Measurements from ENCODE around the gene NKX2-3.

The NKX2-3 gene

GRCh38 chr10:99532687-99533495 is at the start of gene NKX2-3:
Gene NKX2-3 (plus strand): TSS chr10:99532942. CDS start chr10:99533132, 190 bp downstream.
- no peak for DNase-seq

GRCh38 chr10:99484626-99485581 is 47.8 kb upstream of the NKX2-3 start:
- no peak for DNase-seq

DNA sequence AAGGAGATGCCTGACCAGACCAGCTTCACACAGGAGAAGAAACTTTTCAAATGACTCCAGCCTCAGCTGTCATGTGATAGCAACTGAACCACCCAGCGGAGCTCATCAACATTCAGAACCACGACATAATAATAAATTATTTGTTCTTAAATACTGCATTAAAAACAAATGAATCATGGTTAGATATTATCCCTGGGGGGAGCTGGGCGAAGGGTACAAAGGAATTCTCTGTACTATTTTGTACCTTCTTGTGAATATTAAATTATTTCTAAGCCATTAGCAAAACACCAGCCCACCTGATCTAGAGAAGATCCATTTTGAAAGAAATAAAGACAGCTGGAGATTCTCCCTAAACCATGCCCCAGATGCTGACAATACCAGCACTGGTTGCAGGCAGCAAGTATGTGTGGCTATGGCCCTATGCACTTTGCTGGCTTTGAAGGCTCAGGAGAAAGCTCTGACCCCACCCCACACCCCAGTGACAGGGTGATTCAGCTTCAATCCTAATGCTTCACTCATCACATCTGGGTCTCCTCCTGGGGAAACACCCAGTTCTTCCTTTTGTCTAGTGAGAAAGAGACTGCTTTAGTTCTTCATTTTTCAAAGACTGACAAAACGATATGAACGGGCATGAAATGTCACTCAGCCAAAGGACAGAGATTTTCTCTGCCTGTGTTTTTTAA is 45.5 kb upstream of the NKX2-3 start:
- no peak for DNase-seq

DNA sequence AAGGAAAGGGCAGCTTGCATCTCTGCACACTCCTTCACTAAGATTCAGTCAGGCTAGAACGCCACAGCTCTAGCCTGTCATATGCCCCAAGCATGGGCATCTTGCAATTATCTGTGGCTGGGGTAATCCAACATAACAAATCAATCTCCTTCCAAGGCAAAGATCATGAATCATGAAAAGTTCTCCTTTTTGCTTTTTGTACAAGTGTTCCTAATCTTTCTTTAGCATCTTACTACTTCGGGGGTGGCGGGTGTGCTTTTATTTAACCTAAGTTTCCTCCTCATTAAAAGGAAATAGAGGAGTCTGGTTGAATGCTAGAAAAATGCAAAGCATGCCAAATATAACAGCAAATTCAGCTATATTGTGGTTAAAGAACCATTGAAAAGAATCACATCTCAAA is 43.5 kb upstream of the NKX2-3 start:
- no peak for DNase-seq

DNA sequence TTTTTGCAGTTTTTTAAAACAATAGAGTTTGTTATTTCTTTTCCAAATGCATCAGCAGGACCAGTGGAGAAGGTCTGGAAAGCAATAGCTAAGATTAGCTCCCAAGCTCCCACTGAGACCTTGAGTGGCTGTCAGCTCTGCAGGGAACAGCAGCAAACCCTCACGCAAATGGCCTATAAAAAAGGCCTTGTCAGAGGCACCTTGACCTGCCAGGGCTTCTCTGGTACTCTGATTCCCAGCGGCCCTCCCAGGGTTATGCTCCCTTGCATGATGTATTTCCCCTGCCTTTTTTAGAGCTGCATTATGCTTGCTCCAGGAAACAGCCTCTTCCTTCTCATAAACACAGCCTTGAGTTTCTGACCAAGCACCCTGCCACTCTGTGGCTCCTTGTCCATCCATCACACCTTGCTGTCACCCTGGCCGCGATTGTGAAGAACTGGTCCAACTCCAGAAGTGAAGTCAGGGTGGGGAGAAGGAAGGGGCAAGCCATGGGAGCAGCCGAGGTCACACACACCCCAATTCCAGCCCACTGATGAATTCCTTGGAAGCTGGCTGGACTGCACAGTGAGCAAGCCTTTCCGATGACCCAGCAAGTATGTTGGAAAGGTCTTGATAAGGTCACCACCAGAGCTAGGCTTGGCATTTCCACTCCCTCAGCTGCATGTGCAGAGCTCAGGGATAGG is 35.3 kb upstream of the NKX2-3 start:
- DNase-seq = no peak

DNA sequence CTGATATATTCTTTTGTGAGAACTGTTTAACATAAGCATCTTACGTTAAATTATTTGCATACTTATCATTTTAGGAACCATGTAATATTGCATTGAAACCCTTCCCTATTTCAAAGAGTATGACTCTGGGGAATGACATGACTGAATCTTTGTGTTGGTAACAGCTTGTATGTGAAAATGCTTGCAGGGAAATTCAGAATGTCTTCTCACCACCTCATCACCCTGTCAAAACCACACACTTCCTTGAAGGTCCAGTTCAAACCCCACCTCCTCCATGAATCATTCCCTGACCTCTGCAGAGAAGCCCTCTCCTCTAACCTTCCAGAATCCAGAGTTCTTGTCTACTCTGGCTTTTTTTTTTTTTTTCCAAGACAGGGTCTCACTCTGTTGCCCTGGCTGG is 26.3 kb upstream of the NKX2-3 start:
- no peak for DNase-seq

- DNase-seq = no peak
Measured at GRCh38 chr10:99507265-99507664, 25.5 kb upstream of the NKX2-3 start.

DNA sequence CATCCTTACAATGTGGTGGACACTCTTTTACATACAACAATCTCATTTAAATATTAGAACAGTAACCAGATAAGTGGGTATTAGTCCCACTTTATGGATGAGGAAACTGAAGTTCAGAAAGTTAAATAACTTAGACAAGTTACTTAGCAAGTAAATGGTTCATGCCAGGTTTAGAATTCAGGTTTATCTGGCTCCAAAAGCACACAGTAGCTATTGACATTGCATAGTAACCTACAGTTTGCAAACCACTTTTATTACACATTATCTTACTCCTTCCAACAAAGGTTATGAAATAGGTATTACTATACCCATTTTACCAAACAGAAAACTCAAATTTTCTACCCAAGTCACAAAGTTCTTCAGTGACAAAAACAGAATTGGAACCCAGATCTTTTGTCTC is 19.7 kb upstream of the NKX2-3 start:
- no peak for DNase-seq

GRCh38 chr10:99519690-99520039 is 13.1 kb upstream of the NKX2-3 start:
- no peak for DNase-seq

GRCh38 chr10:99520040-99520846 is 12.5 kb upstream of the NKX2-3 start:
- DNase-seq = no peak

DNA sequence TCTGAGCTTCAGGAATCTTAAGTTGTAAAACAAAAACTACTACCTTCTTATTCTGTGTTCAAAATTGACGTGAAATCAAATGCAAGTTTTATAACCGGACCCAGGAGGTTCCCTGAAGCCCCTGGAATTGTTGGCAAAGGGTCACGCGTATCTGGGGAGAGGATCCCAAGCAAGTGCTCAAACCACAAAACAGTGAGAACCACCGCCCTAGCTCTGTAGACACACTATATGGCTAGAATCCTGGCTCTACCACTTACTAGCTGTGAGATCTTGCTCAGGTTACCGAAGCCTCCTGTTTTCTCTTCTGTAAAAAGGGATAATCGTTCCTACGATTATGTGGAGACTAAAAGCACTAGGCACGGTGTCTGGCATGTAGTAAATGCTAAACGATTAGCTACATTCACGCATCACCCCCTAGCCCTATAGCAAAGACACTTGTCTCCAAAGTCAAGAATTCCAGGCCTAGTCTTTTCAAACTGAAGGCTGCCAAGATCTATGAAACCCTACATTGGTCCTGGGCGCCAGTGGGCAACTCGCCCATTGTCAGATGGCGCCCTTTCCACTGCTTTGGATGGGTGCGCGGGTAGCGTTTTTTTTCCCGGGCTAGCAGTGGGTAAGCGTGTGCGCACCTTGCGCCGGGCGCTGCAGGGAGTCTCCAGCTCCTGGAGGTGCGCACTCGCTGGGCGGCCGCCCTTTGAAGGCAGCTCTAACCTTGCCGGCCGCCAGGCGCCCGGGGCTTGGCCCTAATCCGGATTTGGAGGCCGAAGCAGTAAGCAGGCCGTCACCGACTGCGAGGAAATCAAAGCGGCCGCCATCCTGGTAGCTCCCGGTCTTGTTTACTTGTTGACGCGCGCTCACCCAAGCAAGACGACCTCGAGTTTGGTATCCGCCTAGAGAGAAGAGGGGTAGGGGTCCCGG is 11.6 kb upstream of the NKX2-3 start:
- no peak for DNase-seq

- DNase-seq = no peak
Measured at GRCh38 chr10:99521765-99522469, 10.8 kb upstream of the NKX2-3 start.

GRCh38 chr10:99522470-99523250 is 10.1 kb upstream of the NKX2-3 start:
- no peak for DNase-seq

DNA sequence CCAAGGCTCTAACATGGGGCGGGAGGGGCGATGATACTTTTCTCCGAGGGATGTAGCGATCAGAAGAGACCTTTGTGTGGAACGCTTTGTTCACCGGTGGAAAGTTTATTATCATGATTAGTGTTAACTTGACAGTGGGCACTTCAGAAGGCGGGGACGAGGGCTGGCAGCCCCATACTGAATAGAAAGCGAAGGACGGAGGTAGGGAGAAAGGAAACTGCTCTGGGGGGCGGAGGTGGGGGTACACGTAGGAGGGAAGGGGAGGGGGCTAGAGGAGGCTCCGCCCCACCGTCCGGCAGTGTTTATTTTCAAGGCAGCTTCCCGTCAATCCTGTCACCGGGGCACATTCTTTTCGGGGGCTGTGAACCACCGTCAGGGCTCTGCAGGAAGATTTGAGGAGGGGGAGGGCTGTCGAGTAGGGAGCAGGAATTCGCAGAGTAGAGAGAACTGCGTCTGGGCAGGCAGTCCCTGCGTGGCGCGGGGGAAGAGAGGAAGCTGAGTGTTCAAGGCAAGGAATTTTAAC is 9.4 kb upstream of the NKX2-3 start:
- no peak for DNase-seq

GRCh38 chr10:99524050-99524666 is 8.6 kb upstream of the NKX2-3 start:
- no peak for DNase-seq

GRCh38 chr10:99524736-99525380 is 7.9 kb upstream of the NKX2-3 start:
- DNase-seq = no peak

GRCh38 chr10:99525897-99526296 is 6.8 kb upstream of the NKX2-3 start:
- no peak for DNase-seq
